ENCODE data around the gene CDH23.

Gene CDH23

GRCh38 chr10:71370031-71370430, 26.7 kb upstream of the CDH23 start:
- Histone ChIP-seq H3K4me1 (ENCODE audit: insufficient read depth, low read length) (no peaks in the 10 kb centered on the region), H3K9ac (ENCODE audit: low read depth, low read length) (no peak overlapping the region), H3K9me3 (ENCODE audit: insufficient read depth, low read depth, low read length) (no peaks in the 10 kb centered on the region), H3K27ac (ENCODE audit: low read length) (no peak overlapping the region), H3K27me3 (ENCODE audit: insufficient read depth, low read length) (peaks cover 6% of the 10 kb centered on the region), H3K36me3 (ENCODE audit: insufficient read depth, low read depth, low read length) (no peaks in the 10 kb centered on the region), H3K4me3 (ENCODE audit: low read length) (no peak overlapping the region)

GRCh38 chr10:71371750-71372166, 25.0 kb upstream of the CDH23 start:
- Histone ChIP-seq H3K4me1 (ENCODE audit: insufficient read depth, low read length) (no peaks in the 10 kb centered on the region), H3K4me3 (ENCODE audit: low read length) (no peak overlapping the region), H3K36me3 (ENCODE audit: insufficient read depth, low read depth, low read length) (no peaks in the 10 kb centered on the region), H3K9ac (ENCODE audit: low read depth, low read length) (no peak overlapping the region), H3K9me3 (ENCODE audit: insufficient read depth, low read depth, low read length) (no peaks in the 10 kb centered on the region), H3K27me3 (ENCODE audit: insufficient read depth, low read length) (peaks cover 8% of the 10 kb centered on the region), H3K27ac (ENCODE audit: low read length) (no peak overlapping the region)

- H3K4me1 ChIP-seq (ENCODE audit: insufficient read depth, low read length) = no peaks in the 10 kb centered on the region
- H3K36me3 ChIP-seq (ENCODE audit: insufficient read depth, low read depth, low read length) = no peaks in the 10 kb centered on the region
- H3K4me3 ChIP-seq (ENCODE audit: low read length) = no peak overlapping the region
- H3K9me3 ChIP-seq (ENCODE audit: insufficient read depth, low read depth, low read length) = no peaks in the 10 kb centered on the region
- H3K27me3 ChIP-seq (ENCODE audit: insufficient read depth, low read length) = peaks cover 8% of the 10 kb centered on the region
- no peak overlapping the region for H3K27ac ChIP-seq (ENCODE audit: low read length)
- H3K9ac ChIP-seq (ENCODE audit: low read depth, low read length) = no peak overlapping the region
Observed at GRCh38 chr10:71372882-71373495, 23.7 kb upstream of the CDH23 start.

- Histone ChIP-seq H3K4me1 (ENCODE audit: insufficient read depth, low read length) (no peaks in the 10 kb centered on the region), H3K9ac (ENCODE audit: low read depth, low read length) (no peak overlapping the region), H3K4me3 (ENCODE audit: low read length) (no peak overlapping the region), H3K36me3 (ENCODE audit: insufficient read depth, low read depth, low read length) (no peaks in the 10 kb centered on the region), H3K27me3 (ENCODE audit: insufficient read depth, low read length) (peaks cover 8% of the 10 kb centered on the region), H3K27ac (ENCODE audit: low read length) (no peak overlapping the region), H3K9me3 (ENCODE audit: insufficient read depth, low read depth, low read length) (no peaks in the 10 kb centered on the region)
Observed at GRCh38 chr10:71374481-71375233, 22.1 kb upstream of the CDH23 start.

GRCh38 chr10:71375952-71376351, 20.8 kb upstream of the CDH23 start:
- H3K27ac ChIP-seq (ENCODE audit: low read length) = no peak overlapping the region
- no peak overlapping the region for H3K9ac ChIP-seq (ENCODE audit: low read depth, low read length)
- no peaks in the 10 kb centered on the region for H3K4me1 ChIP-seq (ENCODE audit: insufficient read depth, low read length)
- no peak overlapping the region for H3K4me3 ChIP-seq (ENCODE audit: low read length)
- H3K27me3 ChIP-seq (ENCODE audit: insufficient read depth, low read length) = peaks cover 8% of the 10 kb centered on the region
- H3K36me3 ChIP-seq (ENCODE audit: insufficient read depth, low read depth, low read length) = no peaks in the 10 kb centered on the region
- no peaks in the 10 kb centered on the region for H3K9me3 ChIP-seq (ENCODE audit: insufficient read depth, low read depth, low read length)

GRCh38 chr10:71378336-71379117, 18.2 kb upstream of the CDH23 start:
- Histone ChIP-seq H3K27me3 (ENCODE audit: insufficient read depth, low read length) (peaks cover 8% of the 10 kb centered on the region), H3K27ac (ENCODE audit: low read length) (no peak overlapping the region), H3K36me3 (ENCODE audit: insufficient read depth, low read depth, low read length) (no peaks in the 10 kb centered on the region), H3K4me3 (ENCODE audit: low read length) (no peak overlapping the region), H3K9ac (ENCODE audit: low read depth, low read length) (no peak overlapping the region), H3K4me1 (ENCODE audit: insufficient read depth, low read length) (no peaks in the 10 kb centered on the region), H3K9me3 (ENCODE audit: insufficient read depth, low read depth, low read length) (no peaks in the 10 kb centered on the region)

- Histone ChIP-seq H3K27me3 (ENCODE audit: insufficient read depth, low read length) (peaks cover 8% of the 10 kb centered on the region; the same call in 1 of the 2 replicates), H3K36me3 (ENCODE audit: insufficient read depth, low read depth, low read length) (no peaks in the 10 kb centered on the region), H3K9me3 (ENCODE audit: insufficient read depth, low read depth, low read length) (no peaks in the 10 kb centered on the region), H3K27ac (ENCODE audit: low read length) (no peak overlapping the region), H3K4me1 (ENCODE audit: insufficient read depth, low read length) (no peaks in the 10 kb centered on the region), H3K4me3 (ENCODE audit: low read length) (no peak overlapping the region), H3K9ac (ENCODE audit: low read depth, low read length) (no peak overlapping the region)
Observed at GRCh38 chr10:71379118-71379766, 17.5 kb upstream of the CDH23 start.

- H3K9me3 ChIP-seq (ENCODE audit: insufficient read depth, low read depth, low read length) = no peaks in the 10 kb centered on the region
- no peaks in the 10 kb centered on the region for H3K4me1 ChIP-seq (ENCODE audit: insufficient read depth, low read length)
- H3K9ac ChIP-seq (ENCODE audit: low read depth, low read length) = no peak overlapping the region
- no peaks in the 10 kb centered on the region for H3K36me3 ChIP-seq (ENCODE audit: insufficient read depth, low read depth, low read length)
- no peaks in the 10 kb centered on the region for H3K27me3 ChIP-seq (ENCODE audit: insufficient read depth, low read length)
- H3K4me3 ChIP-seq (ENCODE audit: low read length) = no peak overlapping the region
- no peak overlapping the region for H3K27ac ChIP-seq (ENCODE audit: low read length)
Observed at GRCh38 chr10:71380841-71381240, 15.9 kb upstream of the CDH23 start.

GRCh38 chr10:71381611-71382010, 15.1 kb upstream of the CDH23 start:
- Histone ChIP-seq H3K9me3 (ENCODE audit: insufficient read depth, low read depth, low read length) (no peaks in the 10 kb centered on the region), H3K27ac (ENCODE audit: low read length) (no peak overlapping the region), H3K9ac (ENCODE audit: low read depth, low read length) (no peak overlapping the region), H3K36me3 (ENCODE audit: insufficient read depth, low read depth, low read length) (no peaks in the 10 kb centered on the region), H3K4me1 (ENCODE audit: insufficient read depth, low read length) (no peaks in the 10 kb centered on the region), H3K27me3 (ENCODE audit: insufficient read depth, low read length) (no peaks in the 10 kb centered on the region), H3K4me3 (ENCODE audit: low read length) (no peak overlapping the region)

- Histone ChIP-seq H3K9ac (ENCODE audit: low read depth, low read length) (no peak overlapping the region), H3K4me1 (ENCODE audit: insufficient read depth, low read length) (no peaks in the 10 kb centered on the region), H3K9me3 (ENCODE audit: insufficient read depth, low read depth, low read length) (no peaks in the 10 kb centered on the region), H3K27ac (ENCODE audit: low read length) (no peak overlapping the region), H3K27me3 (ENCODE audit: insufficient read depth, low read length) (no peaks in the 10 kb centered on the region), H3K36me3 (ENCODE audit: insufficient read depth, low read depth, low read length) (no peaks in the 10 kb centered on the region), H3K4me3 (ENCODE audit: low read length) (no peak overlapping the region)
Observed at GRCh38 chr10:71382028-71382427, 14.7 kb upstream of the CDH23 start.

- Histone ChIP-seq H3K9me3 (ENCODE audit: insufficient read depth, low read depth, low read length) (no peaks in the 10 kb centered on the region), H3K4me3 (ENCODE audit: low read length) (no peak overlapping the region), H3K36me3 (ENCODE audit: insufficient read depth, low read depth, low read length) (no peaks in the 10 kb centered on the region), H3K9ac (ENCODE audit: low read depth, low read length) (no peak overlapping the region), H3K27ac (ENCODE audit: low read length) (no peak overlapping the region), H3K27me3 (ENCODE audit: insufficient read depth, low read length) (no peaks in the 10 kb centered on the region), H3K4me1 (ENCODE audit: insufficient read depth, low read length) (no peaks in the 10 kb centered on the region)
Observed at GRCh38 chr10:71382757-71383156, 14.0 kb upstream of the CDH23 start.

Data from iPS-20b (cell line).